ENCODE results near the gene ARL8B. TPM values are rescaled to one million over a fixed set of nuclear protein-coding genes. Genes with fewer than 3 reads are reported as not detected.

The ARL8B gene
- total and polyA plus RNA-seq, 2 of the 8 experiments (the other 6 are each of a cell fraction or from before 2014, with no cell fraction given) = 14.5 to 27.8 TPM

GRCh38 chr3:5185093-5185673 is 63.1 kb downstream of the ARL8B start:
- H2BK12ac ChIP-seq (ENCODE audit: low read depth, low read length) = no peak overlapping the region
- no peak for TF ChIP-seq KDM4A (IDR thresholded peaks at IDR 0.05; ENCODE audit: low read depth, low read length, severe bottlenecking)
- H2AFZ ChIP-seq (ENCODE audit: low read length) = no peak overlapping the region
- no peak for DNase-seq (ENCODE audit: low read depth in 1 of 2, low spot score in 2 of 2)
- no peak overlapping the region for H3K14ac ChIP-seq (ENCODE audit: insufficient read length)
- peaks cover 0 to 3% (median under 1%) of the 10 kb centered on the region in 4 experiments; a peak in 2 of 8 replicates for H3K36me3 ChIP-seq (ENCODE audit: control insufficient read depth in 2 of 4, insufficient read depth in 4 of 4, low read length in 3 of 4)
- CTCF ChIA-PET (ENCODE audit: partially characterized antibody) = interaction anchor here (0.7 to 1.9 kb wide), 5 partner anchors 18 to 64 kb away, joined by 3 to 5 read pairs (median 3); no protein-coding TSS in a partner anchor
- H2BK20ac ChIP-seq (ENCODE audit: low read length) = no peak overlapping the region
- H3K4me2 ChIP-seq (ENCODE audit: insufficient read depth in 1 of 2, low read depth in 2 of 2, low read length in 2 of 2) = no peak overlapping the region; a peak in 1 of 4 replicates
- no peak overlapping the region for H3K23ac ChIP-seq (ENCODE audit: insufficient read length)
- FAIRE-seq = no peak
- H2AK5ac ChIP-seq (ENCODE audit: low read depth, low read length) = no peak overlapping the region
- POLR2A ChIA-PET (ENCODE audit: partially characterized antibody) = interaction anchor here (1.4 to 7.4 kb wide), 3 partner anchors 8 to 28 kb away, joined by 3 to 46 read pairs (median 10); no protein-coding TSS in a partner anchor
- H2BK120ac ChIP-seq (replicated peaks; ENCODE audit: low read depth, low read length) = no peak overlapping the region
- no peak overlapping the region for H3K4me3 ChIP-seq (ENCODE audit: extremely low read depth in 1 of 4, insufficient read depth in 2 of 4, low read depth in 3 of 4, low read length in 4 of 4)
- peaks cover 0 to 6% (median 0%) of the 10 kb centered on the region in 4 experiments; a peak in 1 of 7 replicates for H3K27me3 ChIP-seq (replicated peaks in 1 of 4; ENCODE audit: control insufficient read depth in 3 of 4, extremely low read depth in 1 of 4, insufficient read depth in 3 of 4, low read length in 3 of 4)
- no peaks in the 10 kb centered on the region for H3K79me1 ChIP-seq (ENCODE audit: low read depth, low read length)
- no peak overlapping the region for H3K27ac ChIP-seq (ENCODE audit: low read depth, low read length)
- H3K23me2 ChIP-seq (ENCODE audit: low read depth, low read length) = peaks cover 13% of the 10 kb centered on the region
- no peaks in the 10 kb centered on the region for H3K9me3 ChIP-seq (ENCODE audit: insufficient read depth in 2 of 2, low read depth in 1 of 2, low read length in 1 of 2)
- no peak overlapping the region for H4K91ac ChIP-seq (replicated peaks; ENCODE audit: insufficient read length, low read length)
- no peak overlapping the region for H3K56ac ChIP-seq (replicated peaks; ENCODE audit: insufficient read length, low read depth, low read length)
- H3K79me2 ChIP-seq (ENCODE audit: control insufficient read depth in 1 of 2, insufficient read depth in 2 of 2, low read length in 2 of 2) = peaks cover 0 to 18% of the 10 kb centered on the region in 2 experiments; a peak in 2 of 4 replicates
- H2BK5ac ChIP-seq (ENCODE audit: low read depth, low read length) = no peak overlapping the region
- H4K20me1 ChIP-seq (replicated peaks in 1 of 2; ENCODE audit: control insufficient read depth in 1 of 2, insufficient read depth in 2 of 2, low read length in 2 of 2) = peaks cover 4 to 7% of the 10 kb centered on the region in 2 experiments
- H2BK15ac ChIP-seq (ENCODE audit: low read length) = no peak overlapping the region
- peaks cover 0 to 6% (median 4%) of the 10 kb centered on the region in 4 experiments; a peak in 4 of 7 replicates for H3K4me1 ChIP-seq (replicated peaks in 1 of 4; ENCODE audit: control insufficient read depth in 3 of 4, insufficient read depth in 4 of 4, low read length in 3 of 4)
- no peak overlapping the region for H4K8ac ChIP-seq (ENCODE audit: extremely low read depth, insufficient read depth, low read length)
- H3K9ac ChIP-seq (replicated peaks in 1 of 4; ENCODE audit: extremely low read depth in 1 of 4, low read depth in 3 of 4, low read length in 3 of 4) = no peak overlapping the region
- no peak overlapping the region for H3K18ac ChIP-seq (ENCODE audit: extremely low read depth, low read length)
- no peak overlapping the region for H4K5ac ChIP-seq (ENCODE audit: insufficient read length, low read depth, low read length)
- WGBS, 2 experiments (ENCODE audit: extremely low coverage in 1 of 2, insufficient coverage in 1 of 2, insufficient read length in 1 of 2, insufficient replicate concordance in 2 of 2, low coverage in 1 of 2, low lambda C conversion rate in 2 of 2, missing lambda C conversion rate in 1 of 2) = 91% methylated on average over 5 of the region's 5 CpGs; no CpG with 5 or more reads in 1 of the 2 experiments
- H3K4ac ChIP-seq (replicated peaks; ENCODE audit: insufficient read length, low read depth, low read length) = no peak overlapping the region

Measured in H1 (cell line).